GM12874 (cell line): Measurements from ENCODE around the gene SYT1.

ENCODE experiments used
- CTCF ChIP-seq: IDR thresholded peaks from 2 replicates; pipeline ENCODE4 v1.5.1; 2011; ENCODE audit warnings: low read depth, mild to moderate bottlenecking, control low read depth, low read length, moderate library complexity; ENCODE audit not compliant: insufficient read depth

The SYT1 gene

DNA sequence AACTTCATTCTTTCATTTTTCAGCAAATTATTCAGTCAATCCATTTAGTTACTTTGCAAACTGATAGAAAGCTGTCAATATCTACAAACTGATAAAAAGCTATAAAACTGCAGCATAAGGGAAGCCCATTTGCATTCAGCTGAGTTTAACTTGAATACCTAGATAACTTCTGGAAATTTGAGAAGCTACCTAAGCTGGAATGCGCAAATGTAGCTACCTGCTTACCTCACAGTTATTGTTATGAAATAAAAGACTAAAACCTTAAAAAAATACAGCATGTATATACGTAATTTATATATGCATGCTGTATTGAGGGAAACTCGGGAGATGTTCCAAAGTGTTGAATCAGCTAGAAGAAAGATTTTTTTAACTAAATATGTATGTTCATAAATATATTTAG, 94.4 kb downstream of the SYT1 start:
- no peak for TF ChIP-seq CTCF

- no peak for TF ChIP-seq CTCF
Observed at GRCh38 chr12:78959556-78959955, 95.0 kb downstream of the SYT1 start.

DNA sequence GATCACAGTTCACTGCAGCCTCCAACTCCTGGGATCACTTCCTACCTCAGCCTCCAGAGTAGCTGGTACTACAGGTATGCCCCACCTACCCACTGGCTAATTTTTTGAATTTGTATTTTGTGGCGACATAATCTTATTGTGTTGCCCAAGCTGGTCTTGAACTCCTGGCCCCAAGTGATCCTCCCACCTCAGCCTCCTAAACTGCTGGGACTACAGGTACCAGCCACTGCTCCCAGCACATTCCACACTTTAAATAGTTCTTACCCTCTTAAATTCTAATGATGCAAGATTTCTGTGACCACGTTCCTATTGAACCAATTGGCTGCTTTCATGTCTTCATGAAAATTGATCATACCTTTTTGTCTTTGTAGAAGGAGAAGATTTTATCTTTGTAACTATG, 96.6 kb downstream of the SYT1 start:
- no peak for TF ChIP-seq CTCF

DNA sequence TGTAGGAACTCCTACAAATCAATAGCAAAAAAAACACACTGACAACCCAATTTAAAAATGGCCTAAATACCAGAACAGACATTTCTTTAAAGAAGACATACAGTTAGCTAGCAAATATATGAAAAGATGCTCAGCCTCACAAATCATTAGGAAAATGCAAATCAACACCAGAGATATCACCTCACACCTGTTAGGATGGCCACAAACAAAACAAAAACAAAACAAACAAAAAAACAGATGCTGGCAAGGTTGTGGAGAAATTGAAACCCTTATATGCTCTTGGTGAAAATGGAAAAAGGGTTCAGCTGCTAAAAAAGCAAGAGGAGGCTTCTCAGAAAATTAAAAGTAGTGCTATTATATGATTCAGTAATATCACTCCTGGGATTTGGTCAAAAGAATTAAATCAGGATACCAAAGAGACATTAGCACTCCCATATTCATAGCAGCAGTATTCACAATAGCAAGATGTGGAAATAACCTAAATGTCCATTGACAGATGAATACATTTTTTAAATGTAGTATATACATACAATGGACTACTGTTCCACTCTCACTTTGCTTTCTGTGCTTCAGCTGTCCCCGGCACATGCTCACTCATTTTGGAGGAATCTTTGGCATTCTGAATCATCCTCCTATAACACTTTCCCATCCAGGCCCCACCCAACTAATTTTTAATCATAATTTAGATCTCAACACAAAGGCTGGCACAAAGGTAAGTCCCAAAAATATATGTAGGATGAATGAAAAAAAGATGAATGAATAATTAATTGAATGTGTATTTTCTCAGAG, 99.1 kb downstream of the SYT1 start:
- no peak for TF ChIP-seq CTCF

DNA sequence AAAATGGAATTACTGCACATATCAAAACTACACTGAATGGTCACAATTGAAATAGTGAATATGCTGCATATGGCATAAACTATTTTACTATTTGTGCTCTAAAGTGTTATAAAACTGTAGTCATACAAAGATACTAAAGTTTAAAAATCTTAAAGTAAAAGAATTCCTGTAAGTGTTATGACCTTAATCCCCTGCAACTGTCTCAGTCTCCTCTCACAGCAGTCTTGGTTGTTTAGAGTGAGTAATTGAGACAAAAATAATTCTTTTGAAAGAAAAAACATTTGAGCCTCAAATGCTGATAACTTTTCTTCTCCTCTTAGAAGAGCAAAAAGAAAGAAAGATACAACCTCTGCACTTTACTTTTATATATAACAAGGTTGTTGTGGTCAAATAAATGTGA, 99.9 kb downstream of the SYT1 start:
- no peak for TF ChIP-seq CTCF

DNA sequence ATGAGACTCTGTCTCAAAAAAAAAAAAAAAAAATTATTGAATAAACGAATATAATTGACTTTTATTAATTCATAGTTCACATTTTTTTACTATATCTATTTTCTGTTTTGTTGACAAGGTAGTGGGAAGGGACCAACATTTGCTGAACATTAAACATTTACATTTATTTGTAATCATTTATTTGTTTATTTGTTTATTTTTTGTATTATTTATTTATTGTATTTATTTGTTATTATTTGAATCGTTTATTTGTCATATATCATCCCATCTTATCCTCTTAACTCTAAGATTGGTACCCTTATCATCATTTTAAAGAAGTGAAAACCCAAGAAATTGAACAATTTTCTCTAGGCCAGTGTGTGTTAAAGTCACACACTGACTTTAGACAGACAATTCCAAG, 101.5 kb downstream of the SYT1 start:
- TF ChIP-seq CTCF = no peak

DNA sequence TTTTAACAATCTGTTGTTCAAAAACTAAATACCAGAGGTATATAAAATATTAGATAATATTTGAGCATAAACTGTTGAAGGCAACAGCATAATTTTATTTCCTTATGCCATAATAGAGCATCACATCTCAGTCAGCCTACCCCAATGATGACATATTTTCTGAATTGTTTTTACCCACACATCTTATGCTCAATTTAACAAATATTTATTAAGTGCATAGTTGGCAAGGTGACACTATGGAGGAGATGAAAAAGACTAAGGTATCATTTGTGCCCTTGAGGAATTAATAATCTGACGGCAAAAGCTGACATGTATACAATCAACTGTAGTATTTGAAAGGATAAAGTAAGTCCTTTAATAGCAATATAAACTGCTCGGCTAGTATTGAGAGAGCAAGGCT, 102.4 kb downstream of the SYT1 start:
- no peak for TF ChIP-seq CTCF
